OCI-LY7 (cell line): Measurements from ENCODE around the gene DRD1.

ENCODE experiments used
- CTCF ChIP-seq: fragments of 200-600 bp; sonication (generic); conservative IDR thresholded peaks from 2 replicates; pipeline ENCODE4 v1.5.1; 2014; ENCODE audit warnings: mild to moderate bottlenecking, antibody characterized with exemption, low read length, moderate library complexity, mixed read lengths
- EZH2phosphoT487 ChIP-seq: fragments of 200-600 bp; sonication (generic); IDR thresholded peaks from 2 replicates; pipeline ENCODE4 v1.6.1; 2018; ENCODE audit warnings: low read depth, borderline replicate concordance, mild to moderate bottlenecking, mixed run types, antibody characterized with exemption, low read length, moderate library complexity, mixed read lengths

- no peak for TF ChIP-seq CTCF
- TF ChIP-seq EZH2phosphoT487: no peak
These were observed 16.6 kb upstream of the DRD1 start for GRCh38 chr5:175460552-175460951.
